ENCODE results near the gene FAM236C. TPM values are rescaled to one million over a fixed set of nuclear protein-coding genes. Genes with fewer than 3 reads are reported as not detected.

The FAM236C gene
- total RNA-seq, result not detected

DNA sequence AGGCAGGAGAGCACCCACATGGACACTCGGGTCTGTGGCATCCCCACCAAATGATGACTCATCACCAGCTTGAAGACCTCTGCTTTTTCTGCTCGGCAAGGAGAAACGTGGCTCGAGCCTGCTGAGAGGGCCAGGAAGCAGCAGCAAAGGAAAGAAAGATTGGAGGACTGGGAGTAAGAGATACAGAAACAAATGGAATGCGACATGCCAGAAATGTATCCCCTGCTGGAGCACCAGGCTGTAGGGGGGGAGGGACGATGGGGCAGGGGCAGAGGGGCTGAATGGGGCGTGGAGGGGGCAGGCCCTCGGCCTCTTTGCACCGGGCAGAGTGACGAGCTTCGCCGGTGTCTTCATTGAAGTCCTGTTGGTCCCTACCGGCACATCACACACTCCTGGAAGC, at the start of gene FAM236C:
TSS of gene FAM236C (plus strand) at position 301 of the 400 bp plus-strand sequence. CDS start 100 bp downstream, outside the sequence.

DNA sequence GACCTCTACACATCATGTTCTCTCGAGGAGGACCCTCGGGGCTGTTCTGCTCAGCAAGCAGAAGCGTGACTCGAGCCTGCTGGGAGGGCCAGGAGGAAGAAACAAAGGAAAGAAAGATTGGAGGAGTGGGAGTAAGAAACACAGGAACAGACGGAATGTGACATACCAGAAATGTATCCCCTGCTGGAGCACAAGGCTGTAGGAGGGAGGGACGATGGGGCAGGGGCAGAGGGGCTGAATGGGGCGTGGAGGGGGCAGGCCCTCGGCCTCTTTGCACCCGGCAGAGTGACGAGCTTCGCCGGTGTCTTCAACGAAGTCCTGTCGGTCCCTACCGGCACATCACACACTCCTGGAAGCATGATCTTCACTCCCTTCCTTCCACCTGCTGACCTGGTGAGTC, 25.5 kb downstream of the FAM236C start, which contains the start of gene FAM236A:
TSS of gene FAM236A (plus strand) at position 301 of the 400 bp plus-strand sequence. CDS start at position 358, 57 bp downstream.

DNA sequence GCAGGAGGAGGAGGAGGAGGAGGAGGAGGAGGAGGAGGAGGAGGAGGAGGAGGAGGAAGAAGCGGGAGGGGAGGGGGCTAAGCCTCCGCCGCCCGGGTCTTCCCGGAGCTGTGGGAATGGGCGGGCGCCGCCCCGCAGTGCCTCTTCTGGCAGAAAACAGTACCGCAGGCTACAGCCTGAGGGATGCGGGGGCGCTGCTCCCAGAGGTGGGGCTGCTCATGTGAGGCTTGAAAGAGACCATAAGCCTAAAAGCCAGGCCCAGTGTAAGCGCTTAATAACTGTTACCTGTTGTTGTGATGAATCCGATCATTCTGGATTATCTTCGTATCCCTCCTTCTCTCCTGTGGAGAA, 31.4 kb downstream of the FAM236C start, which contains the start of gene DMRTC1:
TSS of gene DMRTC1 (minus strand) at position 19 of the 351 bp plus-strand sequence. CDS start 68,143 bp downstream, outside the sequence.

Other genes with a start within 250 kb of the FAM236C start
- 5.1 TPM for gene PHKA1, start 198.3 kb upstream of the FAM236C start, total RNA-seq
- 2.5 TPM for gene DMRTC1B, start 135.7 kb upstream of the FAM236C start, total RNA-seq
- gene FAM236B, start 130.0 kb upstream of the FAM236C start, total RNA-seq, result not detected
- not detected for gene FAM236D, start 104.4 kb upstream of the FAM236C start, total RNA-seq
- gene FAM236A, start 25.6 kb downstream of the FAM236C start, total RNA-seq, result not detected
- gene DMRTC1, start 31.2 kb downstream of the FAM236C start, total RNA-seq, result 0.46 TPM
- 0.92 TPM for gene PABPC1L2B, start 90.3 kb downstream of the FAM236C start, total RNA-seq
- 3.0 TPM for gene PABPC1L2A, start 166.9 kb downstream of the FAM236C start, total RNA-seq

All from diencephalon (tissue), 1 donor.